NCI-H1092 (cell line): ENCODE data around the gene CENPH.
A peak's percentile ranks its signal among the peaks of the same experiment; 100 is the strongest.
"Not testable (repeated sequence)": the region's sequence is repeated elsewhere in the genome, so short reads cannot be mapped to it uniquely, and the experiment has no call there.

Source experiments
- DNase-seq: peaks from one replicate; lab custom pipeline; 2025; lab: John Stamatoyannopoulos, UW

The CENPH gene

GRCh38 chr5:69189162-69190086, at the start of gene CENPH:
CENPH (plus strand) TSS chr5:69189583; CDS start chr5:69189635, 52 bp downstream.
- peak; percentile 67 for DNase-seq

- not testable (repeated sequence) for DNase-seq
These were observed 49.1 kb upstream of the CENPH start for GRCh38 chr5:69140239-69140638.

GRCh38 chr5:69140827-69141226, 48.6 kb upstream of the CENPH start:
- no peak for DNase-seq

- not testable (repeated sequence) for DNase-seq
These were observed 40.8 kb upstream of the CENPH start for GRCh38 chr5:69148576-69148975.

- DNase-seq = no peak
These were observed 40.3 kb upstream of the CENPH start for GRCh38 chr5:69148981-69149675.

- no peak for DNase-seq
These were observed 39.7 kb upstream of the CENPH start for GRCh38 chr5:69149676-69150010.

GRCh38 chr5:69152731-69153130, 36.7 kb upstream of the CENPH start:
- DNase-seq = no peak

GRCh38 chr5:69156456-69156855, 32.9 kb upstream of the CENPH start:
- DNase-seq = no peak

GRCh38 chr5:69158039-69158438, 31.3 kb upstream of the CENPH start:
- DNase-seq = no peak

- no peak for DNase-seq
These were observed 28.7 kb upstream of the CENPH start for GRCh38 chr5:69160651-69161050.

- peak; percentile 93 for DNase-seq
These were observed 22.5 kb upstream of the CENPH start, which contains the start of gene CCNB1 for GRCh38 chr5:69166686-69167492. CCNB1 (plus strand) TSS chr5:69167150; CDS start chr5:69167263, 113 bp downstream.

- DNase-seq = no peak
These were observed 21.9 kb upstream of the CENPH start for GRCh38 chr5:69167493-69167855.

- DNase-seq = no peak
These were observed 21.5 kb upstream of the CENPH start for GRCh38 chr5:69167929-69168328.

- no peak for DNase-seq
These were observed 18.9 kb upstream of the CENPH start for GRCh38 chr5:69170495-69170894.

GRCh38 chr5:69170969-69171368, 18.4 kb upstream of the CENPH start:
- DNase-seq = no peak

GRCh38 chr5:69181659-69182293, 7.6 kb upstream of the CENPH start:
- not testable (repeated sequence) for DNase-seq

- DNase-seq = no peak
These were observed 4.8 kb upstream of the CENPH start for GRCh38 chr5:69184621-69185020.

GRCh38 chr5:69187342-69187741, 2.0 kb upstream of the CENPH start:
- DNase-seq = no peak

- no peak for DNase-seq
These were observed 597 bp upstream of the CENPH start for GRCh38 chr5:69188811-69189161.

GRCh38 chr5:69202497-69202896, 13.1 kb downstream of the CENPH start:
- DNase-seq = no peak

- no peak for DNase-seq
These were observed 17.3 kb downstream of the CENPH start for GRCh38 chr5:69206528-69207190.
